Body of pancreas (tissue), 4 donors: Measurements from ENCODE around the gene DTYMK.

ENCODE experiments used
- POLR2A ChIP-seq, 3 donors: fragments of 450-650 bp; IDR thresholded peaks; one replicate each; pipeline ENCODE4 v1.6.1; 2016; ENCODE audit warnings: antibody characterized with exemption in 3 of 3, mild to moderate bottlenecking in 2 of 3
- TF ChIP-seq, protein P1 (sequence below), 7 experiments: fragments of 450-650 bp in 4 of 7; fragments of 200-600 bp in 3 of 7; sonication (generic) in 3 of 7; IDR thresholded peaks; one replicate each; pipeline ENCODE4 v1.5.1; 2016 to 2019; ENCODE audit warnings: antibody characterized with exemption in 7 of 7

DNA sequence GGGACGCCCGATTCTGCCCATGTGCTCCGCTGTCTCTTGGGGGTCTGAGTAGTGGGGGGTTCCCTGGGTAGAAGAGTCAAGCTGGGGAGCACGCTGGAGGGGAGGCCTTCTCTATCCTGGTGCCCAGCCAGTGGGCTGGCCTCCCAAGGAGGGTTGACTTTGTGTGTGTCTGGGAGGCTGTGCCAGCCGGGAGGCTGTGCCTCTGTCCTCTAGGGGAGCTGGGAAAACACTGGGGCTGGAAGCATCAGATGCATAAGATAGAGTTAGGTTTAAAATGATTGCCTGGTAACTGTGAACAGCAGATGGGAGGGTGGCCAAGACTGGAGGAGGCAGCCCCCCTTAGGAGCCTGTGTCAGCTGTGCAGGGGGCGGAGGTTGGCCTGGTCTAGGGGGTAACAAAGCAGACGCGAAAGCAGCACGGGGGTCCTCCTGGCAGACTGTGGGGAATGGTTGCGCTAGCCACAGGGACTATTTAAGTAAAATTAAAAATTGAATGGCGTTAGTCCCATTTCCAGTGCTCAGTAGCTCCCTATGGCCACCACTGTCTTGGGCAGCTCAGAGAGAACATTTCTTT, 16.5 kb upstream of the DTYMK start:
- TF ChIP-seq POLR2A (IDR thresholded peaks at IDR 0.05): no peak
- TF ChIP-seq, protein P1, sequence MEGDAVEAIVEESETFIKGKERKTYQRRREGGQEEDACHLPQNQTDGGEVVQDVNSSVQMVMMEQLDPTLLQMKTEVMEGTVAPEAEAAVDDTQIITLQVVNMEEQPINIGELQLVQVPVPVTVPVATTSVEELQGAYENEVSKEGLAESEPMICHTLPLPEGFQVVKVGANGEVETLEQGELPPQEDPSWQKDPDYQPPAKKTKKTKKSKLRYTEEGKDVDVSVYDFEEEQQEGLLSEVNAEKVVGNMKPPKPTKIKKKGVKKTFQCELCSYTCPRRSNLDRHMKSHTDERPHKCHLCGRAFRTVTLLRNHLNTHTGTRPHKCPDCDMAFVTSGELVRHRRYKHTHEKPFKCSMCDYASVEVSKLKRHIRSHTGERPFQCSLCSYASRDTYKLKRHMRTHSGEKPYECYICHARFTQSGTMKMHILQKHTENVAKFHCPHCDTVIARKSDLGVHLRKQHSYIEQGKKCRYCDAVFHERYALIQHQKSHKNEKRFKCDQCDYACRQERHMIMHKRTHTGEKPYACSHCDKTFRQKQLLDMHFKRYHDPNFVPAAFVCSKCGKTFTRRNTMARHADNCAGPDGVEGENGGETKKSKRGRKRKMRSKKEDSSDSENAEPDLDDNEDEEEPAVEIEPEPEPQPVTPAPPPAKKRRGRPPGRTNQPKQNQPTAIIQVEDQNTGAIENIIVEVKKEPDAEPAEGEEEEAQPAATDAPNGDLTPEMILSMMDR (IDR thresholded peaks at IDR 0.05): no peak
